Stomach (tissue), 9 donors: ENCODE results near the gene LGR4. TPM values are rescaled to one million over a fixed set of nuclear protein-coding genes. Genes with fewer than 3 reads are reported as not detected.
A peak's percentile ranks its signal among the peaks of the same experiment; 100 is the strongest.

Source experiments
- DNase-seq, 2 donors: peaks; one replicate each; pipeline versions ENCODE4 v3.0.0 to v3.0.0-alpha.2; 2013 to 2019
- H3K27ac ChIP-seq, 5 donors: fragments of 200-600 bp in 4 of 5; sonication (generic) in 4 of 5; one replicate each; pipeline ENCODE4 v1.5.1; 2013 to 2019; ENCODE audit warnings: mild to moderate bottlenecking in 1 of 5, moderate library complexity in 1 of 5
- H3K27me3 ChIP-seq, 3 donors: fragments of 200-600 bp; sonication (generic); one replicate each; pipeline ENCODE4 v1.5.1; 2017 to 2019; ENCODE audit warnings: mixed run types in 1 of 3
- H3K36me3 ChIP-seq, 4 donors: fragments of 200-600 bp; sonication (generic); 1 replicate in 3 of 4; 2 replicates in 1 of 4; pipeline ENCODE4 v1.5.1; 2016 to 2019
- H3K4me1 ChIP-seq, 4 donors: fragments of 200-600 bp; sonication (generic); one replicate each; pipeline ENCODE4 v1.5.1; 2016 to 2019
- H3K4me3 ChIP-seq, 4 donors: fragments of 200-600 bp; sonication (generic) in 3 of 4; one replicate each; pipeline ENCODE4 v1.5.1; 2016 to 2019; ENCODE audit warnings: mild to moderate bottlenecking in 1 of 4
- H3K9me3 ChIP-seq, 4 donors: fragments of 200-600 bp; sonication (generic); one replicate each; pipeline ENCODE4 v1.5.1; 2016 to 2019
- EP300 ChIP-seq: sonication (generic); formaldehyde crosslinking; IDR thresholded peaks from one replicate; pipeline ENCODE4 v1.6.1; 2017; ENCODE audit warnings: antibody characterized with exemption
- POLR2A ChIP-seq, 4 donors: fragments of 450-650 bp; IDR thresholded peaks; one replicate each; pipeline ENCODE4 v1.6.1; 2016; ENCODE audit warnings: antibody characterized with exemption in 4 of 4, control low read depth in 2 of 4, mild to moderate bottlenecking in 1 of 4, moderate library complexity in 1 of 4
- POLR2AphosphoS5 ChIP-seq, 3 donors: sonication (generic); formaldehyde crosslinking; IDR thresholded peaks; one replicate each; pipeline ENCODE4 v1.6.1; 2016; ENCODE audit warnings: antibody characterized with exemption in 3 of 3
- WGBS, 5 donors: extraction: QIAGEN DNeasy Blood & Tissue Kit in 3 of 5; methylation state at CpG; one replicate each; pipeline versions ENCODE4 v1.1.5 to v1.1.7; 2013 to 2018; 5-methylcytosine and 5-hydroxymethylcytosine counted together
- intact Hi-C: fragments of 100-400 bp; cut with DNase I; formaldehyde crosslinking; loops from one replicate; pipeline ENCODE4 v1.15.1; 2023; ENCODE audit warnings: low total_unique reads
- polyA plus RNA-seq, 3 donors: library from polyadenylated mRNA; stranded (reverse); fragments of 200-250 nt; gene quantifications; one replicate each; pipeline ENCODE4 v1.2.3, GENCODE V29; 2013
- total RNA-seq, 5 donors: library from RNA; depleted of rRNA; stranded (reverse); fragments of >200 nt; gene quantifications; one replicate each; pipeline versions ENCODE4 v1.1.0 to v1.2.3, GENCODE V29; 2014 to 2016
- TF ChIP-seq, protein P1 (sequence below), 7 experiments: fragments of 450-650 bp in 4 of 7; fragments of 200-600 bp in 3 of 7; sonication (generic) in 3 of 7; IDR thresholded peaks; one replicate each; pipeline ENCODE4 v1.5.1; 2016 to 2019; ENCODE audit warnings: antibody characterized with exemption in 7 of 7, control low read depth in 2 of 7, mild to moderate bottlenecking in 1 of 7
- donor health status: healthy with polysubstance abuse.
- donor health status: Bipolar disorder and iron deficiency.
- donor health status: healthy.

The LGR4 gene
- total and polyA plus RNA-seq, 8 donors = 5.6 to 236 (median 31.3) TPM

DNA sequence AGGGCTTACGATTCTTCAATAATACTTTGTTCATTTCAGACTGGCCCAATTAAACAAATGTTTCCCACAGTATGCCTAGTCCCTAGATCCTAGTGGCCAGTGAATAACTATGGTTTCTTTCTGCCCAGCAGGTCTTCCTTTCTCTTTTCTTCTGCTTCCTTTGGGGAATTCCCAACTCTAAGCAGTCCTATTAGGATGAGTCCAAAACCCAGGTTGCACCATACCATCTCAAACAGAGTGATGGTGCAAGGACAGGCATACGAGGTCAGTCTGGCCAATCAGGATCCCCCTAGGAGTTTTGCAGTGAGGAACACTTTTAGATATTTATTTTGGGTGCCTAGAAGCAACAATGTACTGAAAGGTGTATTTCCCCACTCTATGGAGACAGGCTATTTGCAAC lies 68.2 kb downstream of the LGR4 start:
- DNase-seq = no peak
- TF ChIP-seq POLR2AphosphoS5 (IDR thresholded peaks at IDR 0.05) = no peak
- TF ChIP-seq EP300 = no peak
- TF ChIP-seq, protein P1, sequence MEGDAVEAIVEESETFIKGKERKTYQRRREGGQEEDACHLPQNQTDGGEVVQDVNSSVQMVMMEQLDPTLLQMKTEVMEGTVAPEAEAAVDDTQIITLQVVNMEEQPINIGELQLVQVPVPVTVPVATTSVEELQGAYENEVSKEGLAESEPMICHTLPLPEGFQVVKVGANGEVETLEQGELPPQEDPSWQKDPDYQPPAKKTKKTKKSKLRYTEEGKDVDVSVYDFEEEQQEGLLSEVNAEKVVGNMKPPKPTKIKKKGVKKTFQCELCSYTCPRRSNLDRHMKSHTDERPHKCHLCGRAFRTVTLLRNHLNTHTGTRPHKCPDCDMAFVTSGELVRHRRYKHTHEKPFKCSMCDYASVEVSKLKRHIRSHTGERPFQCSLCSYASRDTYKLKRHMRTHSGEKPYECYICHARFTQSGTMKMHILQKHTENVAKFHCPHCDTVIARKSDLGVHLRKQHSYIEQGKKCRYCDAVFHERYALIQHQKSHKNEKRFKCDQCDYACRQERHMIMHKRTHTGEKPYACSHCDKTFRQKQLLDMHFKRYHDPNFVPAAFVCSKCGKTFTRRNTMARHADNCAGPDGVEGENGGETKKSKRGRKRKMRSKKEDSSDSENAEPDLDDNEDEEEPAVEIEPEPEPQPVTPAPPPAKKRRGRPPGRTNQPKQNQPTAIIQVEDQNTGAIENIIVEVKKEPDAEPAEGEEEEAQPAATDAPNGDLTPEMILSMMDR (IDR thresholded peaks at IDR 0.05) = no peak
- no peak for TF ChIP-seq POLR2A (IDR thresholded peaks at IDR 0.05)
- intact Hi-C loops = no loop called here

DNA sequence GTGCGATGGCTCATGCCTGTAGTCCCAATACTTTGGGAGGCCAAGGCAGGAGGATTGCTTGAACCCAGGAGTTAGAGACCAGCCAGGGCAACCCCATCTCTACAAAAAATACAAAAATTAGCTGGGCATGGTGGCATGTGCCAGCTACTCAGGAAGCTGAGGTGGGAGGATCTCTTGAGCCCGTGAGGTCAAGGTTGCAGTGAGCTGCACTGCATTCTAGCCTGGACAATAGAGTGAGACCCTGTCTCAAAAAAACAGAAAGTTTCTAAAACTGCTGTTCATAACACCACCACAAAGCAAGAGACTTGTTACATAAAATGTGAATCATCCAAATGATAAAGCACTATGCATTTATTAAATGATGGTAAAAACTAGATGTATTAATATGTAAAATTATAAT lies 69.4 kb downstream of the LGR4 start:
- intact Hi-C loops = no loop called here
- Histone ChIP-seq H3K27ac (peak overlapping the region in 1 of 5 donors; percentile 57), H3K4me3 (no peak overlapping the region), H3K27me3 (no peaks in the 10 kb centered on the region), H3K4me1 (peaks cover 7 to 37% (median 12%) of the 10 kb centered on the region in 4 donors), H3K9me3 (no peaks in the 10 kb centered on the region), H3K36me3 (no peaks in the 10 kb centered on the region)
- no peak for DNase-seq
- 83 to 91% (median 89%) methylated on average over 2 of the region's 2 CpGs for WGBS, 5 donors
- TF ChIP-seq, protein P1 (IDR thresholded peaks at IDR 0.05) = no peak
- no peak for TF ChIP-seq POLR2A (IDR thresholded peaks at IDR 0.05)
- no peak for TF ChIP-seq EP300
- TF ChIP-seq POLR2AphosphoS5 (IDR thresholded peaks at IDR 0.05) = no peak

More for the DNA sequence above, 68.2 kb downstream of the LGR4 start:
- no peaks in the 10 kb centered on the region for H3K9me3 ChIP-seq
- peaks cover 7 to 36% (median 11%) of the 10 kb centered on the region in 4 donors for H3K4me1 ChIP-seq
- H3K27ac ChIP-seq = no peak overlapping the region
- no peaks in the 10 kb centered on the region for H3K27me3 ChIP-seq
- no peaks in the 10 kb centered on the region for H3K36me3 ChIP-seq
- H3K4me3 ChIP-seq = no peak overlapping the region
- 84 to 97% (median 90%) methylated on average over 2 of the region's 2 CpGs for WGBS, 5 donors

DNA sequence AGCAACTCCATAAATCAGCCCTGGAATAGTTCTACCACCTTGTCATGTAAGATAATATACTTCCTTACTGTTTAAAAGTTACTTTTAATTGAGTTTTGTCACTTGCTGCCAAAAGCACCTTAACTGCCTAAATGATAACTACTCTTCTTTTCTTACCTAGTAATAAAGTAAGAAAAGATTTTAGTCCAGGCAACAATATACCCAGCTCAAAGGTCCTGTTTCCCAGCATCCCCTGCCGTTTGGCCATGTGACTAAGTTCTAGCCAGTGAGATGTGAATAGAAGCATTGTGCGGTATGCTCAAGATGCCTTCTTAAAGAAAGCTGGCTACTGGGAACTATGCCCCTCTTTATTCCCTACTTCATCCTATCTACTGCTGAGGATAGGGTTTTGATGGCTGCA lies 70.1 kb downstream of the LGR4 start:
- Histone ChIP-seq H3K4me1 (peaks cover 14 to 44% (median 19%) of the 10 kb centered on the region in 4 donors), H3K36me3 (no peaks in the 10 kb centered on the region), H3K27ac (peak overlapping the region in 3 of 5 donors; percentile 31 to 57 (median 48)), H3K9me3 (no peaks in the 10 kb centered on the region), H3K27me3 (no peaks in the 10 kb centered on the region), H3K4me3 (no peak overlapping the region)
- intact Hi-C loops = no loop called here
- TF ChIP-seq, protein P1 (IDR thresholded peaks at IDR 0.05) = no peak
- TF ChIP-seq EP300 (no peak), POLR2A (IDR thresholded peaks at IDR 0.05) (no peak), POLR2AphosphoS5 (IDR thresholded peaks at IDR 0.05) (no peak)
- DNase-seq = no peak
- 83 to 93% (median 87%) methylated on average over 2 of the region's 2 CpGs for WGBS, 5 donors

DNA sequence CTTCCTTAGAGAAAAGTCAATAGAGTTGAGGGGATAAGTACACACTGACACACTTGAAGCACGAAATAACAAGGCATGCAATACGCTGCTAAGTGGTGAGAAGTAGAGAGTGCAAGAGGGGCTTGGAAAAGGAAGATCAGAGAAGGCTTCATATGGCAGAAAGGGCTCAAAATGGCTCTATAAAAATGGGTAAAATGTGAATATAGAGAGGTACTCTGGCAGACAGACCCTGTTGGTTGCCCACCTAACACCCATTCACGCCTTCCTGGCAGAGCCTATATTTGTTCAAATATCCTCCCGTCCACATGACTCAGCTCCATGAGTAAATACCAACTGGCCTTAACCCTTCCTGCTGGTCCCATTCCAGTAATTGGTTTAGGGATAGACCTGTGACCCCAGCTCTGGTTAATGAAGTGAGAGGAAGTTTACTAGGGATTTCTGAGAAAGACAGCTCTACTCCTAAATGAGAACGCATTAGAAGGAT lies 70.7 kb downstream of the LGR4 start:
- Histone ChIP-seq H3K36me3 (no peaks in the 10 kb centered on the region), H3K4me3 (no peak overlapping the region), H3K27me3 (no peaks in the 10 kb centered on the region), H3K9me3 (no peaks in the 10 kb centered on the region), H3K4me1 (peaks cover 20 to 45% (median 25%) of the 10 kb centered on the region in 4 donors), H3K27ac (peak overlapping the region in 4 of 5 donors; percentile 13 to 57 (median 40))
- peak in 1 of 3 donors; percentile 17 for TF ChIP-seq POLR2AphosphoS5 (IDR thresholded peaks at IDR 0.05)
- TF ChIP-seq POLR2A (IDR thresholded peaks at IDR 0.05) = no peak
- DNase-seq = peak in 1 of 2 donors; percentile 70
- intact Hi-C loops = no loop called here
- 38 to 62% (median 51%) methylated on average over 5 of the region's 5 CpGs for WGBS, 5 donors

DNA sequence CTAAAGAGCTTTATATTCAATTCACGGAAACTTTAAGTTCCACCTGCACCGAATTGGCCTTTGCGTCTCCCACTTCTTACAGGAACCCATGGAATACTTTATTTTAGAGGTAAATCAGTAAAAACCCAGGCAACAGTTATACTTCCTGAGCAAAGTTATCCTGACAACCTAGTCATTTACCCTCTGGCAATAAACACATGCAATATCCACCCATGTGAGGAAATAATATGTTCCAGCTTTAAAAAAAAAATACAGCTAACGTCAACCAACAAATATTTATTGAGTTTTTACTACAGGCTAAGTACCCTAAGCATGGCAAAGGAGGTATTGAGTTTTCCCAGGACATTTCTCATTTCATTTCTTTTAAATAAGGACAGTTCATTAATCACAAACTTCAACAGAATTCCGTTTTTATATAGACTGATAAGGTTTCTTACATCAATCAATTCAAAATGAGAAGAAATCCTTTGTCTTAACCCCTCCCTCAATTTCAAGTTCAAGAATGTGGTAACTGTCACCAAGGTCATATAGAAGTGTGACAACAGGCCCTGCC lies 71.2 kb downstream of the LGR4 start:
- peak overlapping the region in 3 of 5 donors; percentile 13 to 57 (median 48) for H3K27ac ChIP-seq

More for the DNA sequence above, 71.2 kb downstream of the LGR4 start:
- TF ChIP-seq POLR2A (IDR thresholded peaks at IDR 0.05) (no peak), POLR2AphosphoS5 (IDR thresholded peaks at IDR 0.05) (no peak), EP300 (no peak)
- TF ChIP-seq, protein P1 (IDR thresholded peaks at IDR 0.05) = no peak
- intact Hi-C loops = no loop called here
- DNase-seq = no peak
- Histone ChIP-seq H3K36me3 (no peaks in the 10 kb centered on the region), H3K27me3 (no peaks in the 10 kb centered on the region), H3K9me3 (no peaks in the 10 kb centered on the region), H3K4me1 (peaks cover 25 to 46% (median 30%) of the 10 kb centered on the region in 4 donors), H3K4me3 (no peak overlapping the region)
- 76 to 89% (median 83%) methylated on average over 5 of the region's 5 CpGs for WGBS, 5 donors
